Measurements from ENCODE around the gene RGS3. TPM values are rescaled to one million over a fixed set of nuclear protein-coding genes. Genes with fewer than 3 reads are reported as not detected.

The RGS3 gene
- total RNA-seq, 4 donors from 2014 or later = 16.2 to 75.6 (median 54.9) TPM

DNA sequence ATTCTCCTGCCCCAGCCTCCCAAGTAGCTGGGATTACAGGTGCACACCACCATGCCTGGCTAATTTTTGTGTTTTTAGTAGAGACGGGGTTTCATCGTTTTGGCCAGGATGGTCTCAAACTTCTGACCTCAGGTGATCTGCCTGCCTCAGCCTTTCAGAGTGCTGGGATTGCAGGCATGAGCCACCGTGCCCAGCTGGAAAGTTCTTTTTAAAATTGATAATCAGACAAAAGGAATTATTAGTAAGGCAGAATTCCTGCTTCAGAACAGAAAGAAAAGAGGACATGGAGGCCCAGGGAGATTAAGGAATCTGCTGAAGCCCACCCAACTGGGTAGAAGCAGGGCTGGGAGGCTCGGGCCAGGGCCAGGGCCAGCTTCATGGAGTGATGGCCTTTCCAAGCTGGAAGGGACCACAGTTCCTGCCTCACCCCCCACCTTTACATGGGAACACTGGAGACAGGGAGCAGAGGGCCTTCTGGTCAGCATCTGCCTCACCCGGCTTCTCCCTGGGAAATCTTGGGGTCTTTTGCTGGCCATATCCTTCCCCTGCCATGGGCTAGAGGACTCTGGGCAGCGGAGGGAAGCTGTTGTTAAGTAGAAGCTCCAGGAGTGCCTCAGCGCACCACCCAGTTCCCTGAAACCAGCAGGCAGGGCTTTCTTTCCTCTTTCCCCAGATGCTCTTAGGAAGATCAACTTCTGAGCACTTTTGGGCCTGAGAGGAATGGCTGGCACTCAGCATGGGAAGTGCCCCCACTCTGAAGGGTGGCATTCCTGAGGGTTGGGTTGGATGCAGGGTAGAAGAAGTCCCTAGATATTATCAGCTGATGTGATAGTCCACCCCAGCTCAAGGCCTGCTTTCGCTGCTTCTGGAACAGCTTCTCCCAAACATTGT is 70.1 kb downstream of the RGS3 start:
- Histone ChIP-seq H3K27ac (no peak overlapping the region), H3K9me3 (no peaks in the 10 kb centered on the region), H3K4me1 (no peaks in the 10 kb centered on the region), H3K4me3 (no peak overlapping the region), H3K36me3 (no peaks in the 10 kb centered on the region), H3K27me3 (no peaks in the 10 kb centered on the region)
- DNase-seq = no peak
- intact Hi-C loops (cut with DNase I; ENCODE audit: low total_unique reads) = no loop called here
- no peak for TF ChIP-seq POLR2A (IDR thresholded peaks at IDR 0.05)
- TF ChIP-seq CTCF (IDR thresholded peaks at IDR 0.05) = no peak

GRCh38 chr9:113535756-113536155 is 72.2 kb downstream of the RGS3 start:
- no peak for DNase-seq
- intact Hi-C loops (cut with DNase I; ENCODE audit: low total_unique reads) = no loop called here
- Histone ChIP-seq H3K4me1 (no peaks in the 10 kb centered on the region), H3K27ac (peak overlapping the region in 1 of 2 donors; percentile 20), H3K9me3 (no peaks in the 10 kb centered on the region), H3K4me3 (no peak overlapping the region), H3K36me3 (no peaks in the 10 kb centered on the region), H3K27me3 (no peaks in the 10 kb centered on the region)
- TF ChIP-seq CTCF (IDR thresholded peaks at IDR 0.05) (no peak), POLR2A (IDR thresholded peaks at IDR 0.05) (no peak)

GRCh38 chr9:113536166-113536482 is 72.6 kb downstream of the RGS3 start:
- Histone ChIP-seq H3K4me1 (no peaks in the 10 kb centered on the region), H3K36me3 (no peaks in the 10 kb centered on the region), H3K27me3 (no peaks in the 10 kb centered on the region), H3K4me3 (no peak overlapping the region), H3K9me3 (no peaks in the 10 kb centered on the region), H3K27ac (peak overlapping the region in 1 of 2 donors; percentile 20)
- TF ChIP-seq POLR2A (IDR thresholded peaks at IDR 0.05) = no peak
- TF ChIP-seq CTCF (IDR thresholded peaks at IDR 0.05) = no peak
- no peak for DNase-seq
- intact Hi-C loops (cut with DNase I; ENCODE audit: low total_unique reads) = no loop called here

- Histone ChIP-seq H3K4me1 (no peaks in the 10 kb centered on the region), H3K9me3 (no peaks in the 10 kb centered on the region), H3K27me3 (no peaks in the 10 kb centered on the region), H3K36me3 (no peaks in the 10 kb centered on the region), H3K4me3 (no peak overlapping the region), H3K27ac (peak overlapping the region in 1 of 2 donors; percentile 20)
- intact Hi-C loops (cut with DNase I; ENCODE audit: low total_unique reads) = no loop called here
- DNase-seq = peak; percentile 42 to 74
- no peak for TF ChIP-seq CTCF (IDR thresholded peaks at IDR 0.05)
- TF ChIP-seq POLR2A (IDR thresholded peaks at IDR 0.05) = no peak
Measured at GRCh38 chr9:113536483-113537228, 73.1 kb downstream of the RGS3 start.

DNA sequence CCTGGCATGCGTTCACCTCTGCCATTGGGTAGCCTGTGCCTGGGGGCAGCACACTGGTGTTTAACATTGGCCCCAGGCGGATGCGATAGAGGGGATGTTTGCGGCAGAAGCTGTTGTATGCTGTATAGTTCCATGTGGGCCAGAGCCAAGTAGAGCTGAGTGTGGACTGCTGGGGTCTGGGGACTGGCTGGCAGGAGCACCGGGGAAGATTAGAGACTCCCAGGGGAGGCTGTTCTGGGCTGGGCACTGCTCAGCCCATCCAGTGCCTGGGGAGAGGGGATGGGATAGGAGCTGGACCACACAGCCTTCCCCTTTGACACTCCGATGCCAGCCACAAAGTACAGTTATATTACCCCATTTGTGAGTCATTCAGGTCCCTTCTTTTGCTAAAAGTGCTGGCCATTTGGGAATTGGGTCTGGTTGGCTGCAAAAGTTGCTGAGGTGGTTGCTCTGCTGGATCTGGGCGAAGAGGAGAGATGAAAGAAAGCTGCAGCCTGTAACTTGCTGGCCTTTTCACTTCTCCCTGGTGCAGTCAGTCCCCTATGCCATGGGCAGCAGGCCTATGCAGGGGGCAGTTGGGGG is 73.8 kb downstream of the RGS3 start:
- TF ChIP-seq POLR2A (IDR thresholded peaks at IDR 0.05) = no peak
- TF ChIP-seq CTCF (IDR thresholded peaks at IDR 0.05) = no peak
- Histone ChIP-seq H3K4me3 (no peak overlapping the region), H3K27ac (no peak overlapping the region), H3K27me3 (no peaks in the 10 kb centered on the region), H3K9me3 (no peaks in the 10 kb centered on the region), H3K4me1 (no peaks in the 10 kb centered on the region), H3K36me3 (no peaks in the 10 kb centered on the region)
- no peak for DNase-seq
- intact Hi-C loops (cut with DNase I; ENCODE audit: low total_unique reads) = no loop called here
